Ovary (tissue), 9 donors: ENCODE data around the gene DNAJA3. TPM values are rescaled to one million over a fixed set of nuclear protein-coding genes. Genes with fewer than 3 reads are reported as not detected.

Source experiments
- DNase-seq, 5 donors: peaks; one replicate each; pipeline ENCODE4 v3.0.0-alpha.2; 2019 to 2020
- H3K27ac ChIP-seq, 2 donors: fragments of 200-600 bp; one replicate each; pipeline versions ENCODE4 v1.5.1 to v1.8.0; 2019 to 2022
- H3K27me3 ChIP-seq: fragments of 200-600 bp; one replicate; pipeline ENCODE4 v1.8.0; 2022
- H3K36me3 ChIP-seq: fragments of 200-600 bp; sonication (generic); one replicate; pipeline ENCODE4 v1.5.1; 2019
- H3K4me1 ChIP-seq: one replicate; pipeline ENCODE4 v1.8.1; 2013; ENCODE audit warnings: mild to moderate bottlenecking, moderate library complexity; ENCODE audit not compliant: insufficient read depth
- H3K4me3 ChIP-seq: fragments of 200-600 bp; sonication (generic); one replicate; pipeline ENCODE4 v1.5.1; 2017
- H3K9me3 ChIP-seq, 2 donors: fragments of 200-600 bp in 1 of 2; sonication (generic) in 1 of 2; one replicate each; pipeline versions ENCODE4 v1.5.1 to v1.8.1; 2013 to 2019; ENCODE audit warnings: mild to moderate bottlenecking in 1 of 2, moderate library complexity in 1 of 2
- CTCF ChIP-seq, 3 donors: fragments of 450-650 bp in 2 of 3; fragments of 200-600 bp in 1 of 3; IDR thresholded peaks; one replicate each; pipeline versions ENCODE4 v1.5.1 to v1.8.0; 2016 to 2022; ENCODE audit warnings: antibody characterized with exemption in 3 of 3, mild to moderate bottlenecking in 1 of 3
- EP300 ChIP-seq: sonication (generic); formaldehyde crosslinking; IDR thresholded peaks from one replicate; pipeline ENCODE4 v1.6.1; 2017; ENCODE audit warnings: antibody characterized with exemption
- POLR2A ChIP-seq: fragments of 450-650 bp; IDR thresholded peaks from one replicate; pipeline ENCODE4 v1.6.1; 2017; ENCODE audit warnings: antibody characterized with exemption, mild to moderate bottlenecking, moderate library complexity
- WGBS, 3 donors: extraction: QIAGEN DNeasy Blood & Tissue Kit in 1 of 3; methylation state at CpG; one replicate each; pipeline versions ENCODE4 v1.1.5 to v1.1.7; 2013 to 2017; 5-methylcytosine and 5-hydroxymethylcytosine counted together
- intact Hi-C, 4 donors: fragments of 100-400 bp; cut with DNase I; formaldehyde crosslinking; loops; one replicate each; pipeline versions ENCODE4 v1.11.0 to v1.15.1; 2022 to 2023
- polyA plus RNA-seq, 2 donors: library from polyadenylated mRNA; stranded (reverse); fragments of 200-250 nt in 1 of 2; fragments of 350-450 nt in 1 of 2; fragmentation: Illumina TruSeq in 1 of 2; extraction: RNeasy Lipid Tissue Mini Kit (QIAGEN cat#74804) in 1 of 2; gene quantifications; one replicate each; pipeline ENCODE4 v1.2.3, GENCODE V29; 2013 to 2014
- total RNA-seq, 7 donors: library from RNA; depleted of rRNA in 2 of 7; stranded (reverse); fragments of >200 nt in 2 of 7; fragmentation: NEBNext Ultra II Directional in 3 of 7; extraction: Animal tissue kit (Norgen Biotek cat#: 25700) in 3 of 7; gene quantifications; one replicate each; pipeline versions ENCODE4 v1.1.0 to v1.2.4, GENCODE V29; 2016 to 2023
- donor health status: DM: no; HTN: no; CAD: no; lungs with moderate emphysema.
- donor health status: DM: no; HTN: no; CAD: no.
- donor health status: Bipolar disorder and iron deficiency.
- donor health status: DM: yes; HTN: yes; CAD: no.
- donor health status: DM: no; HTN: no; CAD: no.
- donor health status: DM: yes; HTN: yes; CAD: no.

DNAJA3 gene
- total and polyA plus RNA-seq, 9 donors, result 26.4 to 47.0 (median 35.2) TPM

GRCh38 chr16:4407543-4408322 is 17.9 kb upstream of the DNAJA3 start:
- Histone ChIP-seq H3K27me3 (no peaks in the 10 kb centered on the region), H3K9me3 (no peaks in the 10 kb centered on the region), H3K4me1 (peaks cover 4% of the 10 kb centered on the region), H3K27ac (no peak overlapping the region), H3K36me3 (no peaks in the 10 kb centered on the region), H3K4me3 (no peak overlapping the region)
- peak in 1 of 5 donors; percentile 13 for DNase-seq
- intact Hi-C loops, result no loop called here
- no peak for TF ChIP-seq CTCF (IDR thresholded peaks at IDR 0.05)
- no peak for TF ChIP-seq POLR2A
- TF ChIP-seq EP300, result no peak
- WGBS, 3 donors, result 82 to 83% (median 83%) methylated on average over 19 to 22 of the region's 22 CpGs

- no peak for DNase-seq
- H3K9me3 ChIP-seq, result no peaks in the 10 kb centered on the region
- intact Hi-C loops, result no loop called here
- peaks cover 4% of the 10 kb centered on the region for H3K4me1 ChIP-seq
- 87 to 90% (median 90%) methylated on average over 10 of the region's 10 CpGs for WGBS, 3 donors
- H3K4me3 ChIP-seq, result no peak overlapping the region
- no peaks in the 10 kb centered on the region for H3K27me3 ChIP-seq
- H3K36me3 ChIP-seq, result no peaks in the 10 kb centered on the region
- no peak overlapping the region for H3K27ac ChIP-seq
- TF ChIP-seq EP300, result no peak
- TF ChIP-seq POLR2A, result no peak
- no peak for TF ChIP-seq CTCF (IDR thresholded peaks at IDR 0.05)
Observed at GRCh38 chr16:4408323-4408690, 17.4 kb upstream of the DNAJA3 start.

- WGBS, 3 donors, result 87 to 90% (median 87%) methylated on average over 19 of the region's 19 CpGs
- Histone ChIP-seq H3K4me3 (no peak overlapping the region), H3K9me3 (no peaks in the 10 kb centered on the region), H3K27me3 (no peaks in the 10 kb centered on the region), H3K27ac (no peak overlapping the region), H3K4me1 (peaks cover 4% of the 10 kb centered on the region), H3K36me3 (no peaks in the 10 kb centered on the region)
- peak in 2 of 5 donors; percentile 29 to 35 for DNase-seq
- intact Hi-C loops, result no loop called here
- no peak for TF ChIP-seq EP300
Observed at GRCh38 chr16:4409081-4409932, 16.4 kb upstream of the DNAJA3 start.

- 18 to 41% (median 33%) methylated on average over 15 of the region's 15 CpGs for WGBS, 3 donors
- Histone ChIP-seq H3K4me1 (peaks cover 4% of the 10 kb centered on the region), H3K27me3 (no peaks in the 10 kb centered on the region), H3K4me3 (no peak overlapping the region), H3K9me3 (no peaks in the 10 kb centered on the region), H3K27ac (no peak overlapping the region), H3K36me3 (no peaks in the 10 kb centered on the region)
- no peak for TF ChIP-seq POLR2A
- TF ChIP-seq CTCF (IDR thresholded peaks at IDR 0.05), result no peak
- no peak for TF ChIP-seq EP300
- intact Hi-C loops, result no loop called here
- DNase-seq, result peak; percentile 56 to 75 (median 68)
Observed at GRCh38 chr16:4410335-4411075, 15.2 kb upstream of the DNAJA3 start.
